M059J (cell line): ENCODE data around the gene ACVR1. TPM values are rescaled to one million over a fixed set of nuclear protein-coding genes. Genes with fewer than 3 reads are reported as not detected.

Experiments
- DNase-seq: peaks from one replicate; pipeline ENCODE4 v3.0.0-alpha.2; 2012; ENCODE audit warnings: low read depth
- total RNA-seq: library from RNA; depleted of rRNA; stranded (reverse); fragments of >200 nt; shearing (Covaris generic); gene quantifications from 2 replicates; pipeline ENCODE4 v1.2.3, GENCODE V29; 2014

The ACVR1 gene
- total RNA-seq, 1 experiment from 2014 or later: 19.2 TPM

- peak; percentile 39 for DNase-seq
These were observed 20.0 kb downstream of the ACVR1 start for GRCh38 chr2:157856187-157856515.

GRCh38 chr2:157853820-157854219, 22.3 kb downstream of the ACVR1 start:
- no peak for DNase-seq

GRCh38 chr2:157853211-157853610, 22.9 kb downstream of the ACVR1 start:
- DNase-seq: peak; percentile 23

- DNase-seq: peak; percentile 15
These were observed 26.5 kb downstream of the ACVR1 start for GRCh38 chr2:157849591-157849990.

GRCh38 chr2:157848213-157848612, 27.9 kb downstream of the ACVR1 start:
- no peak for DNase-seq

GRCh38 chr2:157845081-157845480, 31.0 kb downstream of the ACVR1 start:
- no peak for DNase-seq

GRCh38 chr2:157843935-157844334, 32.2 kb downstream of the ACVR1 start:
- no peak for DNase-seq

- DNase-seq: no peak
These were observed 33.0 kb downstream of the ACVR1 start for GRCh38 chr2:157843081-157843480.

GRCh38 chr2:157842106-157842879, 33.8 kb downstream of the ACVR1 start:
- no peak for DNase-seq

- no peak for DNase-seq
These were observed 34.6 kb downstream of the ACVR1 start for GRCh38 chr2:157841485-157841884.

- no peak for DNase-seq
These were observed 35.5 kb downstream of the ACVR1 start for GRCh38 chr2:157840568-157841156.

- no peak for DNase-seq
These were observed 36.3 kb downstream of the ACVR1 start for GRCh38 chr2:157839822-157840221.

GRCh38 chr2:157839162-157839801, 36.8 kb downstream of the ACVR1 start:
- peak; percentile 77 for DNase-seq

- peak; percentile 86 for DNase-seq
These were observed 37.5 kb downstream of the ACVR1 start for GRCh38 chr2:157838442-157839161.

- peak; percentile 25 for DNase-seq
These were observed 38.2 kb downstream of the ACVR1 start for GRCh38 chr2:157837851-157838441.

- DNase-seq: no peak
These were observed 39.6 kb downstream of the ACVR1 start for GRCh38 chr2:157836531-157836930.

GRCh38 chr2:157835425-157835824, 40.7 kb downstream of the ACVR1 start:
- no peak for DNase-seq

GRCh38 chr2:157835006-157835405, 41.1 kb downstream of the ACVR1 start:
- no peak for DNase-seq

GRCh38 chr2:157833721-157834120, 42.4 kb downstream of the ACVR1 start:
- DNase-seq: no peak

- no peak for DNase-seq
These were observed 44.4 kb downstream of the ACVR1 start for GRCh38 chr2:157831573-157832315.
